NCI-H1417 (cell line): ENCODE measurements around the gene PCSK4.
"Not testable (repeated sequence)": the region's sequence is repeated elsewhere in the genome, so short reads cannot be mapped to it uniquely, and the experiment has no call there.

Experiments used
- DNase-seq, 3 experiments: peaks; one replicate each; lab custom pipeline; 2025; lab: John Stamatoyannopoulos, UW

PCSK4 gene

GRCh38 chr19:1453525-1454364 is 36.4 kb downstream of the PCSK4 start:
- DNase-seq, result peak in 1 of 3 experiments; percentile 13

- DNase-seq, result no peak
Observed at GRCh38 chr19:1452802-1453524, 37.2 kb downstream of the PCSK4 start.

DNA sequence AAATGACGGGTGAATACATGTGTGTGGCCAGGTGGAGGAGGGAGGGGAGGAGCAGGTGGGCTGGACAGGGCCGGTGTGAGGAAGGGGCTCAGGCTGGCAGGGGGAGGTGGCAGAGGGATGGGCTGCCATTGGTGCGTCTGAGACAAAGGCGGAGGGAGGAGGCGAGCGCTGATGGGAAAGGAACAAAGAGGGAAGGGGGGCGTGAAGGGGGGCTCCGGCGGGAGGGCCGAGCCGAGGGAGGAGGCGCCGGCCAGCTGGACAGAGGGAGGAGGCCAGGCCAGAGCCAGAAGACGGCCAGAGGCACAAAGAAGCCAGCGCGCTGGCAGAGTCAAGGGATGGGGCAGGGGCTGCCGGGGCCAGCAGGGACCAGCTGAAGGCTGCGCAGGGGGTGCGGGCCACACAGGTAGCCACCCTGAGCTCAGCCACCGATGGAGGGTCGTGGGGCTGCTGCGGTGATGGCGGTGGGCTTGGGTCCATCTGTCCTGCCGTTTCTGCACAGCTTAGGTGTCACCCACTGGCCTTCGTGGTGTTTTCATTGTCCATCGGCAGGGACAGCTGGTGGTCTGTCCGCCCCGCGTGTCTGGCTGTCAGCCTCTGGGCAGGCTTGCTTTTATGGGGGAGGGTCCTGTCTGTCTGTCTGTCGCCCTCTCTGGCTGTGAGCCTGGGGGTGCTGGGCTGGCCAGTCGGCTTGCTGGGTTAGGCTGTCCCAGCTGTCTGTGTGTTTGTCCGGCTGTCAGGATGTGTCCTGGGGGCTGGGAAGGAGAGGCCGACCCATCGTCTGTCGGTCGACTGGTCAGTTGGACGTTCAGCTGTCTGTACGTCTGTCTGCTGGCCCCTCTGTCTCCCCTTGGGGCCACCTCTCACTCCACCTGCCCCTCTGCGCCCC is 38.0 kb downstream of the PCSK4 start:
- DNase-seq, result peak in 2 of 3 experiments; percentile 43 to 73

DNA sequence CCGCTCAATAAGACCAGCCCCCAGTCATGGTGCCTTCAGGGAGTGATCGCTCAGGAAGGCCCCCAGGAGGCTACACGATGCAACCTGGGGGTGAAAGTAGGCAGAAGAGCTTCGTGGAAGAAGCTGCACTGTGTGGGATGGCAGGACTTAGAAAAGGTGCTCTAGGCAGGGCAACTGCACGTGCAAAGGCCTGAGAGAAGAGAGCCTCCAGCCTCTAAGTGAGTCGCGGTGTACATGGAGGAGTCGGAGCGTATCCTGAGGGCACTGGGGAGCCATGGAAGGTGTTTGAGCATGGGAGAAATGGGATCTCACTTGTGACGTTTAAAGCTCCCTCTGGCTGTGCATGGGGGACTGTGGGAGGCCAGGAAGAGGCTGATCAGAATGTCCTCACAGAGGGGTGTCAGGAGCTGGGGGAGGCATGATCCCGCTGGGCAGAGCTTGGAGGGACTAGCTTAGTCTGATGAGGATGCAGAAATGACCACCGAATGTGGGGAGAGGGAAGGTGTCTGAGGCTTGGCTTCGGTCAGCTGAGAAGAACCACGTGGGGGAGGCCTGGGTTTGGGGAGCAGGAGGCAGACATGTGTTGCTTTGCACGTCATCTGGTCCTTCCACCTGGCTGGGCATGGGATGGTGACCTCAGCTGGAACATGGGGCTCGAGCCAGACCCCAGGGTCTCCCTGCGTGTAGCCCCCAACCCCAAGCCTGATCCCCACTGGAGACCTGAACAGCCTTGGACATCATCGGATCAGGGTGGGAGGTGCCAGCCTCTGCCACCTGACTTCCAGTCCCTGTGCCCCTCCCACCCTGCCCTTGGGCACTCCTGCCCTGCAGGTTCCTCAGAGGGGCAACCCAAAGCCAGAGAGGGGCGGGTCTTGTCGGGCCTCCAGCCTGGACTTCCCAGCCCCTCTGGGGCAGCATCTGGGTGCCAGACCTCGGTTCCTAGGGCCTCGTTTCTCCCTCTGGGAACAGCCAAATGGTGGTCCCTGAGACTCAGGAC is 39.1 kb downstream of the PCSK4 start:
- peak in 2 of 3 experiments; percentile 57 to 64 for DNase-seq

DNA sequence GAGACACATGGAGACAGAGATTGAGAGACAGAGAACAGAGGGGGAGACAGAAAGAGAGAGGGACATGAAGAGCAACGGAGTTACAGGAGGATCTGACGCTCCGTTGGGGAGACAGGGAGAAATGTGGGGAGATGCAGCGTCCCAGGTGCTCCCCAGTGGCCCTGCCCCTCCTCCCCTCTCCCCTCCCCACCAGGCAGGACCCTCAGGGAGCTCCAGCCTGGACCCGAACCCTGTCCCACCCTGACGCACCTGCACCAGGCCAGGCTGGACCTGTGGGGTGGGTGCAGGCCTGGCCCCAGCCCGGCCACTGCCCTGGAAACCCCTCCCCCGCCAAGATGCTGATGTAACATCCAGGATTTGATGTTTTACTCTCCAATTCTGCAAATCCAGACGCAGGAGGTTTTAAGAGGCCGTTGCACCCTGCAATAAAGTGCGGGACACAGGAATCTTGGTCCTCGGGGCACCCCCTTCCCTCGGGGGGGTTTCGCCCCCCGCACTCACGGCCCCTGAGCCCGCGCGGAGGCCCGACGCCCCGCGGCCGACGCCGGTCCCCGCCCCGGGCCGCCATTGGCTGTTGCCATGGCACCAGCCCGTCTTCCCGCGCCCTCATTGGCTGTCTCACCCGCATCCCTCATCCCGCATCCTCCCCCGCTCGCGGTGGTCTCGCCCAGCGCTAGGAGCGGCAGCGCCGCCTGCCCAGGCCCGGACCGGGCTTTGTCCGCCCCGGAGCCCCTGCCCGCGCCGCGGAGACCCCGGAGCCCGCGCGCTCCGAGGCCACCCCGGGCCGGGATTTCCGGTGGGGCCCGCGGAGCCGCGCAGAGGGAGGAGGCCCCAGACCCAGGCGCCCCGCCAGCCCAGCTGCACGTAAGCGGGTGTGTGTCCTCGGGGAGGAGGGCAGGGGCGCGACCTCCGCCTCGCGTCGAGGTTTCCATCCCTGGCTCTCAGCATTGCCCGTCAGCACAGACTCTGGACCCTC is 40.4 kb downstream of the PCSK4 start, which contains the start of gene APC2:
TSS of gene APC2 (plus strand) at position 655 of the 976 bp plus-strand sequence. CDS start 2,881 bp downstream, outside the sequence.
- peak; percentile 30 to 97 (median 96) for DNase-seq

DNA sequence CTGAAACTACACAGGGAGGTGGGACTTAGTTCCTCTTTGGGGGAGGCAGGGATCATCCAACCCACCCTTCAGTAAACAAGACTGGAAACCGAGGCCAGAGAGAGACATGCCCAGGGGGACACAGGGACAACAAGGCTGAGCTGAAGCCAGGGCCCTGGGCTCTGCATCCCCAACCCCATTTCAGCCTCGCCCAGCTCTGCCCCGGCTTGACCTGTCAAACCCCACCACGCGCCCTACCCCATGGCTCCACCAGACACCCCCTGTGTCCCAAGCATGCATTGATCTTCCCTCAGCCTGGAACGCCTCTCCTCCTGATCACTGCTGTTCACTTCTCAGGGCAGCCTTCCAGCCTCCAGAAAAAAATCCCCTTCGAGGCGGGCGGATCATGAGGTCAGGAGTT is 42.2 kb downstream of the PCSK4 start:
- no peak for DNase-seq

- DNase-seq, result no peak
Observed at GRCh38 chr19:1447504-1447903, 42.6 kb downstream of the PCSK4 start.

GRCh38 chr19:1446713-1447481 is 43.3 kb downstream of the PCSK4 start:
- DNase-seq, result peak in 2 of 3 experiments; percentile 34 to 44

GRCh38 chr19:1445932-1446712 is 44.0 kb downstream of the PCSK4 start:
- DNase-seq, result peak; percentile 18 to 78 (median 78)

GRCh38 chr19:1445185-1445931 is 44.8 kb downstream of the PCSK4 start:
- peak; percentile 61 to 68 (median 66) for DNase-seq

DNA sequence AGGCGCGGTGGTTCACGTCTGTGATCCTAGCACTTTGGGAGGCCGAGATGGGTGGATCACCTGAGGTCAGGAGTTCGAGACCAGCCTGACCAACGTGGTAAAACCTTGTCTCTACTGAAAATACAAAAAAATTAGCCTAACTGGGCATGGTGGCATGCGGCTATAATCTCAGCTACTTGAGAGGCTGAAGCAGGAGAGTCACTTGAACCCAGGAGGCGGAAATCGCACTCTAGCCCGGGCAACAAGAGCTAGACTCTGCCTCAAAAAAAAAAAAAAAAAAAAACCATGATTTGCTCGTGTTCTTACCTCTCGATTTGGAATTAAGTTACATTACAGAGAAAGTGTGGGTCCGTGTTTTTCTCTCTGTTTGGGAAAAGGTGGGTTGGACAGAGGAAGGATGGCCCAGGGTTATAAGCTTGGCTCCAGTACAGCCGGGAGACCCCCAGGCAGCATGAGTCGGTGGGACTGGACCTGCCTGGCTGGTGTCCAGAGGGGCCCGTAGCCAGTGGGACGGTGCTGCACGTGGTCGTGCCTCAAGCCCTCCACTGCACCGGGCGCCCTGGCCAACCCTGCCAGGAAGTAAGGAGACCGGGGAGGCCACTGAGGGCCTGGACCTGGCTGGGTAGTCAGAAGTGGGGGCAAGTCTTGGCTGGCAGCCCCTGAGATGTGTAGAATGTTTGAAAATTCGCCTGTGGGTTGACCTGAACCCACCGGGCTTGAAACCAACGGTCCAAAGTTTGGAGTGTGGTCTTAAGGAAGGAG is 48.3 kb downstream of the PCSK4 start:
- DNase-seq, result no peak

- DNase-seq, result no peak
Observed at GRCh38 chr19:1441022-1441426, 49.1 kb downstream of the PCSK4 start.

DNA sequence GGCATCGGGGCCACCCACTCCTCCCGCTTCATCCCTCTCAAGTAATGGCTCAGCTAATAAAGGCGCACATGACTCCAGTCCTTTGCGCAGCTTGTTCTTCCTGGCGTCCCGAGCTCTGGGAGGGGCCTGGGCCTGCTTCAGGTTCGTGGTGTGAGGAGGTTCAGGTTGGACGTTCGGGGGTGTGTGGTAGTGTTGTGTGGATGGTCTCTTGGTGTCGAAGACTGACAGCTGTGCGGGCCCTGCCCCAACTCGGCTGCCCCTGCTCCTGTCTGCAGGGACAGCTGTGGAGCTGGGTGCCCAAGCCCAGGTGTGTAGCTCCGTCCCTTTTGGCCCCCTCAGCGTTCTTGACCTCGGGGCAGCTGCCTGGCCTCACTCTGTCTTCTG is 49.7 kb downstream of the PCSK4 start:
- no peak for DNase-seq

DNA sequence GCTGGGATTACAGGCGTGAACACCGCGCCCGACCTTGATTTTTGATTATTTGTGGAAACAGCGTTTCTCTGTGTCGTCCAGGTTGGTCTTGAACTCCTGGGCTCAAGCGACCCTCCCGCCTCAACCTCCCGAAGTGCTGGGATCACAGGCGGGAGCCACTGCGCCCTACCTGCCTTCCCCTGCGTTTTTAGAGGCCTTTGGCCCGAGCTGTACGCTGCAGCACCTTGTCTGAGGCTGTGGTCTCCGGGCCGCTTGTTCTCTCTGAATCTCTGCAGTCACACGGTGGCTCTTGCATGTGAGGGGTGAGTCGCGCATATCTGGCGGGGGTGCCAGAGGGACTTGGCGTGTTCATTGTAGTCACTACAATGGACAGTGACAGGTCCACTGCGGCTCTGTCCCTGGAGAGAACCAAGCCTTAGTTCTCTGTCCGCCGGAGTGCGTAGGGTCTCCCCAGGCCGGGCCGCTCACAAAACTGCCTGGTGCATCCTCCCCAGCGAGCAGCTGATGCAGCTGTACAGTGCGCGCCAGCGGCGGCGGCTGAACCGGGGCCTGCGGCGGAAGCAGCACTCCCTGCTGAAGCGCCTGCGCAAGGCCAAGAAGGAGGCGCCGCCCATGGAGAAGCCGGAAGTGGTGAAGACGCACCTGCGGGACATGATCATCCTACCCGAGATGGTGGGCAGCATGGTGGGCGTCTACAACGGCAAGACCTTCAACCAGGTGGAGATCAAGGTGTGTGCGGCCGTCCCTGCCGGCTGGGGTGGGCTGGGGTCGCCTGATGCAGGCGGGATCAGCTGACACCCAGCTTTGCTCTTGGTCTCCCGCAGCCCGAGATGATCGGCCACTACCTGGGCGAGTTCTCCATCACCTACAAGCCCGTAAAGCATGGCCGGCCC is 50.4 kb downstream of the PCSK4 start:
- DNase-seq, result not testable (repeated sequence)

- DNase-seq, result no peak
Observed at GRCh38 chr19:1438933-1439354, 51.2 kb downstream of the PCSK4 start.
